Measurements from ENCODE around the gene EFNB3. TPM values are rescaled to one million over a fixed set of nuclear protein-coding genes. Genes with fewer than 3 reads are reported as not detected.

The EFNB3 gene
- polyA plus RNA-seq, 2 of the 4 experiments (the other 2 are of a cell fraction), result 1.7 to 1.9 TPM

- CTCF ChIA-PET, result interaction anchor here (0.9 to 2.4 kb wide), 5 partner anchors 13 to 49 kb away, joined by 3 to 6 read pairs (median 4); partner anchors contain the start of genes ATP1B2 and DNAH2
- DNase-seq (ENCODE audit: low read depth in 1 of 2, low spot score in 1 of 2) (no peak), ATAC-seq (no peak), FAIRE-seq (no peak)
- Histone ChIP-seq H3K9me3 (peaks cover 3% of the 10 kb centered on the region), H3K4me1 (no peaks in the 10 kb centered on the region), H3K4me2 (no peak overlapping the region), H3K4me3 (no peak overlapping the region), H3K27ac (no peak overlapping the region)
- no peak for TF ChIP-seq CEBPB (IDR thresholded peaks at IDR 0.05)
- TF ChIP-seq SREBF2 (IDR thresholded peaks at IDR 0.05), result no peak
- TF ChIP-seq EHMT2 (IDR thresholded peaks at IDR 0.05; ENCODE audit: low read depth), result no peak
- no peak for TF ChIP-seq HDAC2 (IDR thresholded peaks at IDR 0.05)
- no peak for TF ChIP-seq GATA3 (IDR thresholded peaks at IDR 0.05; ENCODE audit: borderline replicate concordance)
- TF ChIP-seq MAFK (IDR thresholded peaks at IDR 0.05; ENCODE audit: partially characterized antibody), result no peak
- TF ChIP-seq FOXS1 (CRISPR knock-in tag; IDR thresholded peaks at IDR 0.05), result no peak
- no peak for TF ChIP-seq CHD2 (IDR thresholded peaks at IDR 0.05; ENCODE audit: low read length, partially characterized antibody)
- POLR2A ChIA-PET, result no interaction called here
- WGBS (ENCODE audit: missing lambda C conversion rate), result 94% methylated on average over 7 of the region's 7 CpGs
Measured at GRCh38 chr17:7668482-7668881, 36.5 kb upstream of the EFNB3 start.

- Histone ChIP-seq H3K9me3 (peaks cover 9% of the 10 kb centered on the region), H3K4me3 (no peak overlapping the region), H3K27ac (no peak overlapping the region), H3K4me1 (no peaks in the 10 kb centered on the region), H3K4me2 (no peak overlapping the region)
- WGBS (ENCODE audit: missing lambda C conversion rate), result 85% methylated on average over 2 of the region's 2 CpGs
- FAIRE-seq, result no peak
- TF ChIP-seq CTCF (IDR thresholded peaks at IDR 0.05) (peak; percentile 47), FOSL2 (IDR thresholded peaks at IDR 0.05) (no peak), FOSL2 (CRISPR knock-in tag; IDR thresholded peaks at IDR 0.05) (no peak), RAD21 (conservative IDR thresholded peaks at IDR 0.05 in 1 of 2, IDR thresholded peaks at IDR 0.05 in 1 of 2) (peak; percentile 43 to 59)
- ChIA-PET POLR2A (interaction anchor here (7.5 kb wide), 1 partner anchor 13 kb away, joined by 40 read pairs; the partner anchor contains the start of gene TP53), CTCF (interaction anchor here (0.9 to 11.9 kb wide), 20 partner anchors 8 to 113 kb away, joined by 3 to 107 read pairs (median 4); partner anchors contain the start of genes FXR2, SHBG, TP53 and WRAP53)
- DNase-seq (ENCODE audit: low read depth in 1 of 2, low spot score in 1 of 2), result peak in 1 of 2 experiments; percentile 64
- peak in 1 of 2 experiments; percentile 27; a peak in 2 of 6 replicates for ATAC-seq
Measured at GRCh38 chr17:7673239-7673638, 31.8 kb upstream of the EFNB3 start.

- Histone ChIP-seq H3K4me3 (no peak overlapping the region), H3K9me3 (peaks cover 9% of the 10 kb centered on the region), H3K4me1 (no peaks in the 10 kb centered on the region), H3K27ac (no peak overlapping the region), H3K4me2 (no peak overlapping the region)
- POLR2A ChIA-PET, result interaction anchor here (0.6 to 7.5 kb wide), 2 partner anchors 11 to 457 kb away, joined by 3 to 40 read pairs; partner anchors contain the start of gene TP53
- CTCF ChIA-PET, result interaction anchor here (1.1 to 11.9 kb wide), 4 partner anchors 14 to 85 kb away, joined by 3 to 107 read pairs (median 38); partner anchors contain the start of genes DNAH2, SHBG, SOX15 and TP53
- 92% methylated on average over 14 of the region's 14 CpGs for WGBS (ENCODE audit: missing lambda C conversion rate)
- DNase-seq (ENCODE audit: low read depth in 1 of 2, low spot score in 1 of 2) (no peak), FAIRE-seq (no peak), ATAC-seq (no peak)
- no peak for TF ChIP-seq NFE2L2 (conservative IDR thresholded peaks at IDR 0.05; ENCODE audit: low read length)
- TF ChIP-seq POLR2AphosphoS2 (conservative IDR thresholded peaks at IDR 0.05; ENCODE audit: low read length), result no peak
- no peak for TF ChIP-seq CBX8 (IDR thresholded peaks at IDR 0.05)
- TF ChIP-seq ZC3H11A (IDR thresholded peaks at IDR 0.05), result no peak
- TF ChIP-seq PHF8 (IDR thresholded peaks at IDR 0.05; ENCODE audit: borderline replicate concordance, low read depth), result no peak
- TF ChIP-seq FOSB (CRISPR knock-in tag; IDR thresholded peaks at IDR 0.05), result no peak
- no peak for TF ChIP-seq ZFP36 (IDR thresholded peaks at IDR 0.05; ENCODE audit: borderline replicate concordance, partially characterized antibody)
Measured at GRCh38 chr17:7674934-7675333, 30.1 kb upstream of the EFNB3 start.

- no peak for FAIRE-seq
- no peak overlapping the region for H3K4me2 ChIP-seq
- no peak for TF ChIP-seq HES2 (IDR thresholded peaks at IDR 0.05)
- TF ChIP-seq ZNF302 (CRISPR knock-in tag; IDR thresholded peaks at IDR 0.05), result no peak
- no peak for TF ChIP-seq TP53 (CRISPR knock-in tag; IDR thresholded peaks at IDR 0.05)
- TF ChIP-seq ZC3H11A (IDR thresholded peaks at IDR 0.05), result no peak
- TF ChIP-seq NFE2L2 (conservative IDR thresholded peaks at IDR 0.05; ENCODE audit: low read length), result no peak
- TF ChIP-seq MAZ (IDR thresholded peaks at IDR 0.05; ENCODE audit: borderline replicate concordance, low read depth, low read length), result no peak
- no peak for TF ChIP-seq BCL3 (IDR thresholded peaks at IDR 0.05)
- no peak for TF ChIP-seq RARB (CRISPR knock-in tag; IDR thresholded peaks at IDR 0.05)
- TF ChIP-seq KDM5A (IDR thresholded peaks at IDR 0.05), result no peak
- TF ChIP-seq FOSL2 (IDR thresholded peaks at IDR 0.05), result no peak
- TF ChIP-seq FOSL2 (CRISPR knock-in tag; IDR thresholded peaks at IDR 0.05), result no peak
- no peak for TF ChIP-seq CHD4 (IDR thresholded peaks at IDR 0.05; ENCODE audit: borderline replicate concordance)
- no peak for TF ChIP-seq RCOR1 (IDR thresholded peaks at IDR 0.05; ENCODE audit: low read depth, low read length)
Measured at GRCh38 chr17:7676533-7676932, 28.5 kb upstream of the EFNB3 start.

More at GRCh38 chr17:7676533-7676932, 28.5 kb upstream of the EFNB3 start:
- WGBS (ENCODE audit: missing lambda C conversion rate), result 91% methylated on average over 5 of the region's 5 CpGs
- H3K9me3 ChIP-seq, result peaks cover 9% of the 10 kb centered on the region
- CTCF ChIA-PET, result interaction anchor here (1.0 to 11.9 kb wide), 4 partner anchors 12 to 45 kb away, joined by 3 to 107 read pairs (median 38); partner anchors contain the start of genes SHBG, TP53 and WRAP53
- POLR2A ChIA-PET, result interaction anchor here (7.5 kb wide), 1 partner anchor 9 kb away, joined by 40 read pairs; the partner anchor contains the start of gene TP53
- peak in 1 of 2 experiments; percentile 55; a peak in 3 of 6 replicates for ATAC-seq
- H3K4me1 ChIP-seq, result no peaks in the 10 kb centered on the region
- no peak overlapping the region for H3K27ac ChIP-seq
- no peak overlapping the region for H3K4me3 ChIP-seq
- DNase-seq (ENCODE audit: low read depth in 1 of 2, low spot score in 1 of 2), result no peak
